GM12878 (cell line): ENCODE results near the gene HEATR9.

Source experiments
- CBFB ChIP-seq: IDR thresholded peaks from 2 replicates; pipeline ENCODE4 v1.6.1; 2016; ENCODE audit warnings: antibody characterized with exemption, low read depth
- CBX3 ChIP-seq: fragments of 200-600 bp; sonication (generic); IDR thresholded peaks from 2 replicates; pipeline ENCODE4 v1.6.1; 2016; ENCODE audit warnings: low read depth, borderline replicate concordance
- CTCF ChIP-seq, 3 experiments: IDR thresholded peaks in 2 of 3; conservative IDR thresholded peaks in 1 of 3; 2 replicates each; pipeline ENCODE4 v1.5.1; 2011; ENCODE audit warnings: low read depth in 3 of 3, low read length in 3 of 3, mild to moderate bottlenecking in 3 of 3, control low read depth in 2 of 3, moderate library complexity in 2 of 3, inconsistent platforms in 1 of 3, mixed read lengths in 1 of 3; ENCODE audit not compliant: control insufficient read depth in 2 of 3, insufficient read depth in 1 of 3; ENCODE audit errors: extremely low read depth in 1 of 3
- DPF2 ChIP-seq: fragments of 450-650 bp; IDR thresholded peaks from 2 replicates; pipeline ENCODE4 v1.6.1; 2017; ENCODE audit warnings: mild to moderate bottlenecking
- JUND ChIP-seq: IDR thresholded peaks from 2 replicates; pipeline ENCODE4 v1.6.1; 2012; ENCODE audit warnings: low read depth, mild to moderate bottlenecking, low read length, improper control_type of control experiment, moderate library complexity
- KDM1A ChIP-seq: fragments of 200-600 bp; sonication (generic); IDR thresholded peaks from 2 replicates; pipeline ENCODE4 v1.6.1; 2016; ENCODE audit warnings: borderline replicate concordance
- MYC ChIP-seq: IDR thresholded peaks from 2 replicates; pipeline ENCODE4 v1.6.1; 2011; ENCODE audit warnings: mild to moderate bottlenecking, low read length, moderate library complexity, inconsistent platforms; ENCODE audit not compliant: insufficient read depth, insufficient replicate concordance, insufficient read length, severe bottlenecking
- NBN ChIP-seq: fragments of 450-650 bp; IDR thresholded peaks from 2 replicates; pipeline ENCODE4 v1.6.1; 2016
- TAF1 ChIP-seq: IDR thresholded peaks from 2 replicates; pipeline ENCODE4 v1.6.1; 2011; ENCODE audit warnings: mild to moderate bottlenecking, low read depth, low read length, borderline replicate concordance
- TCF7 ChIP-seq: IDR thresholded peaks from 2 replicates; pipeline ENCODE4 v1.6.1; 2014; ENCODE audit warnings: antibody characterized with exemption, borderline replicate concordance
- ZNF592 ChIP-seq: fragments of 450-650 bp; IDR thresholded peaks from 2 replicates; pipeline ENCODE4 v1.6.1; 2017; ENCODE audit warnings: mild to moderate bottlenecking, moderate library complexity

- TF ChIP-seq DPF2 (0 out of 2 replicates have a peak, but pooled peaks have one; percentile 27), KDM1A (no peak), NBN (0 out of 2 replicates have a peak, but pooled peaks have one; percentile 27), CTCF (IDR thresholded peaks at IDR 0.05 in 2 of 3, conservative IDR thresholded peaks at IDR 0.05 in 1 of 3; ENCODE audit: control insufficient read depth in 2 of 3, extremely low read depth in 1 of 3, insufficient read depth in 1 of 3, low read depth in 3 of 3, low read length in 3 of 3) (no peak), JUND (no peak), ZNF592 (no peak), CBX3 (no peak), CBFB (no peak), TCF7 (no peak), TAF1 (no peak), MYC (no peak)
Measured at GRCh38 chr17:35875072-35875799, 6.5 kb upstream of the HEATR9 start.
